ENCODE measurements around the gene AP1S1. TPM values are rescaled to one million over a fixed set of nuclear protein-coding genes. Genes with fewer than 3 reads are reported as not detected.
"Not testable (repeated sequence)": the region's sequence is repeated elsewhere in the genome, so short reads cannot be mapped to it uniquely, and the experiment has no call there.

AP1S1 gene
- total RNA-seq, 1 donor from 2014 or later = 90.1 TPM

DNA sequence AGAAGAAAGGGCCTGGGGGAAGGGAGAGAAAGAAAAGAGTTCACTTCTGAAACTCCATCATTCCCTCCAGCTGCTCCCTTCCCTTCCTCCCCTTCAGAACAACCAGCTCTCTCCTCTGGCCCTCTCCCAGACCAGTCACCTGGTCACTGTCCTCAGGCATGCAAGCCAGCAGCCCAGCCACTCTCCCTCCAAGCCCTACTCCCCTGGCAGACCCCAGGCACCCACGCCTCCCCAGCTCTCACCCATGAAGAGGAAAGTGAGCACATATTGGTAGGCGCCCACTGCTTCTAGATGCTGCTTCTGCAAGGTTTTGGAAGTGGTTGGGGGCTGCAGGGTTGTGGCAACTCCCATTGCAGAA lies 46.2 kb downstream of the AP1S1 start:
- TF ChIP-seq, protein P1, sequence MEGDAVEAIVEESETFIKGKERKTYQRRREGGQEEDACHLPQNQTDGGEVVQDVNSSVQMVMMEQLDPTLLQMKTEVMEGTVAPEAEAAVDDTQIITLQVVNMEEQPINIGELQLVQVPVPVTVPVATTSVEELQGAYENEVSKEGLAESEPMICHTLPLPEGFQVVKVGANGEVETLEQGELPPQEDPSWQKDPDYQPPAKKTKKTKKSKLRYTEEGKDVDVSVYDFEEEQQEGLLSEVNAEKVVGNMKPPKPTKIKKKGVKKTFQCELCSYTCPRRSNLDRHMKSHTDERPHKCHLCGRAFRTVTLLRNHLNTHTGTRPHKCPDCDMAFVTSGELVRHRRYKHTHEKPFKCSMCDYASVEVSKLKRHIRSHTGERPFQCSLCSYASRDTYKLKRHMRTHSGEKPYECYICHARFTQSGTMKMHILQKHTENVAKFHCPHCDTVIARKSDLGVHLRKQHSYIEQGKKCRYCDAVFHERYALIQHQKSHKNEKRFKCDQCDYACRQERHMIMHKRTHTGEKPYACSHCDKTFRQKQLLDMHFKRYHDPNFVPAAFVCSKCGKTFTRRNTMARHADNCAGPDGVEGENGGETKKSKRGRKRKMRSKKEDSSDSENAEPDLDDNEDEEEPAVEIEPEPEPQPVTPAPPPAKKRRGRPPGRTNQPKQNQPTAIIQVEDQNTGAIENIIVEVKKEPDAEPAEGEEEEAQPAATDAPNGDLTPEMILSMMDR (conservative IDR thresholded peaks at IDR 0.05) = no peak
- no peak for DNase-seq (ENCODE audit: low read depth, low spot score)
- no peak overlapping the region for H3K27ac Mint-ChIP-seq (ENCODE audit: unreplicated experiment)
- no peaks in the 10 kb centered on the region for H3K36me3 Mint-ChIP-seq (ENCODE audit: low read depth)
- no peak overlapping the region for H3K4me3 Mint-ChIP-seq
- peaks cover 8% of the 10 kb centered on the region for H3K4me1 Mint-ChIP-seq
- H3K9me3 Mint-ChIP-seq = no peaks in the 10 kb centered on the region
- H3K27me3 Mint-ChIP-seq (ENCODE audit: low read depth) = peaks cover 49% of the 10 kb centered on the region

DNA sequence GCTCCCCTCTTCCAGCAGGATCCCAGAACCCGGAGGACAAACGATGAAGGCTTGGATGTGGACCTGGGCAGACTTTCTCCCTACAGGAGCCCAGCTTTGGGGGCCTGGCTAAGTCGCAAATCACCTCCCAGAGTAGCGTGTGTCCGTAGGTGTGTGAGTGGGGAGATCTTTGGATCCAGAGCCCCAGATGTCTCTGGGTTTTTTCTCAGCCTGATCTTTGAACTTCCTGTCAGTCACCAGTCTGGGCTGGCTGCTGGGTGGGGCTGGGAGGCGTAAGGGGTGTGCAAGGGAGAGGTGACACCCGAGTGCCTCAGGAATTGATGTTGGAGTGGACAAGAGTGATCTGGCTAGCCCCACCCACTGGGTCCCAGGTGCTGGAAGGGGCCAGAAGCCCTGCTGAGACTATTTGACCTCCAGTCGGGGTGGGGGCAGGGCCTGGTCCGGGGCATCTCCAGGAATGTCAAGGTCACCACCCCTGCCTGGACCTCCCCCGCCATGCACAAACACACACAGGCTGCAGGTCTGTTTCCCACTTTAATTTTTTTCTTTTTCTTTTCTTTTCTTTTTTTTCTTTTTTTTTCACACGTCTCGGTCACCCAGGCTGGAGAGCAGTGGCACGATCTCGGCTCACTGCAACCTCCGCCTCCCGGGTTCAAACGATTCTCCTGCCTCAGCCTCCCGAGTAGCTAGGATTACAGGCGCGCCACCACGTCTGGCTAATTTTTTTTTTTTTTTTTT lies 46.8 kb downstream of the AP1S1 start, which contains the start of gene MOGAT3:
Gene MOGAT3 (minus strand): TSS at position 175 of the 738 bp plus-strand sequence. CDS start 182 bp downstream, outside the sequence.
- Mint-ChIP-seq H3K27me3 (ENCODE audit: low read depth) (peaks cover 49% of the 10 kb centered on the region), H3K27ac (ENCODE audit: unreplicated experiment) (no peak within 1 kb of the TSS), H3K4me3 (no peak within 1 kb of the TSS), H3K9me3 (no peaks in the 10 kb centered on the region), H3K36me3 (ENCODE audit: low read depth) (no peaks in the 10 kb centered on the region), H3K4me1 (peaks cover 8% of the 10 kb centered on the region)
- TF ChIP-seq, protein P1 (conservative IDR thresholded peaks at IDR 0.05) = no peak
- no peak for DNase-seq (ENCODE audit: low read depth, low spot score)

DNA sequence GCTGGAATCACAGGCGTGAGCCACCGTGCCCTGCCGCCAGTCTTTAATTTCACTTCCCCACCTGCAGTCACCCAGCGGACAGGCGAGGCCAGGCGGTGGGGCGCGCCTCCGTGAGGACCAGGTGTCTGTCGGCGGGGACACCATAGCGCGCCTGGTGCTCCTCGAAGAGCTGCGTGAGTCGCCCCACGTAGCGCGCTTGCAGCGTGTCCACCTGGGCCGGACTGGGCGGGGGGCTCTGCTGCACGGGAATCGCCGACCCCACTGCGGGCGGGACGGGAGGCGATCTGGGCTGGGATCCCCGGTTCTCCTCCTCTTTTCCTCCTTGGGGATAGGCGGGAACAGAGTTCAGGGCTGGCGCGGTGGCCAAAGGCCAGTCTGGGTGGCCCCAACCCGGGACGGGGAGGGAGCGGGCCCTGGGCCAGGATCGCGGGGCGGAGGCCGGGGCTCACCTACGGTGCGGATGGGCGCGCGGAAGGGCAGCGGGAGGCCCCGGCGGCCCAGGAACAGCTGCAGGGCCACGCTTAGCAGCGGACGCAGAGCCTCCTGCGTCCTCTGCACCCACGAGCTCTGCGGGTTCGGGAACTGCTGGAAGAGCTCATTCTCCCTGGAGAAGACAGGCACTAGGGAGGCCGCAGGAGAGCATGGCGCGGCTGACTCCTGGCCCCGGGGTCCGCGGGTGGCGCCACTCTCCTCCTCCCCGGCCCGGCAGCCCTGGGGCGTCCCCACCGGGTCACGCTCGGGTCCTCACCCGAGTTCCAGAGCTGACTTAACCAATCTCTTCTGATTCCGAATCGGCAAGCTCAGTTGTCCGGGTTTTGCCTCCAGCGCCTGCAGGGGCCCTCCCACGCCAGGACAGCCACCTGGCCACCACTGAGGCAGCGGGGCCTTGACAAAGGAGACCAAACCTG lies 47.7 kb downstream of the AP1S1 start:
- Mint-ChIP-seq H3K27ac (ENCODE audit: unreplicated experiment) (no peak overlapping the region), H3K9me3 (no peaks in the 10 kb centered on the region), H3K4me3 (no peak overlapping the region), H3K27me3 (ENCODE audit: low read depth) (peaks cover 49% of the 10 kb centered on the region), H3K4me1 (peaks cover 8% of the 10 kb centered on the region), H3K36me3 (ENCODE audit: low read depth) (no peaks in the 10 kb centered on the region)
- TF ChIP-seq, protein P1 (conservative IDR thresholded peaks at IDR 0.05) = no peak
- no peak for DNase-seq (ENCODE audit: low read depth, low spot score)

DNA sequence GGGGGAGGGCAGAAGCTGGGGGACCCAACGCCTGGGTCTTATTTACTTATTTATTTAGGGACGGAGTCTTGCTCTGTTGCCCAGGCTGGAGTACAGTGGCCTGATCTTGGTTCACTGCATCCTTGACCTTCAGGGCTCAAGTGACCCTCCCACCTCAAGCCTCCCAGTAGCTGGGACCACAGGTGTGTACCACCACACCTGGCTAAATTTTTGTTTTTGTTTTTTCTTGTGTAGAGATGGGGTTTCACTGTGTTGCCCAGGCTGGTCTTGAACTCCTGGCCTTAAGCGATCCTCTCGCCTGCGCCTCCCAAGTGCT lies 48.3 kb downstream of the AP1S1 start:
- H3K4me3 Mint-ChIP-seq = no peak overlapping the region
- TF ChIP-seq, protein P1 (conservative IDR thresholded peaks at IDR 0.05) = no peak
- peaks cover 8% of the 10 kb centered on the region for H3K4me1 Mint-ChIP-seq
- DNase-seq (ENCODE audit: low read depth, low spot score) = no peak
- H3K9me3 Mint-ChIP-seq = no peaks in the 10 kb centered on the region
- H3K27me3 Mint-ChIP-seq (ENCODE audit: low read depth) = peaks cover 49% of the 10 kb centered on the region
- H3K27ac Mint-ChIP-seq (ENCODE audit: unreplicated experiment) = no peak overlapping the region
- H3K36me3 Mint-ChIP-seq (ENCODE audit: low read depth) = no peaks in the 10 kb centered on the region

DNA sequence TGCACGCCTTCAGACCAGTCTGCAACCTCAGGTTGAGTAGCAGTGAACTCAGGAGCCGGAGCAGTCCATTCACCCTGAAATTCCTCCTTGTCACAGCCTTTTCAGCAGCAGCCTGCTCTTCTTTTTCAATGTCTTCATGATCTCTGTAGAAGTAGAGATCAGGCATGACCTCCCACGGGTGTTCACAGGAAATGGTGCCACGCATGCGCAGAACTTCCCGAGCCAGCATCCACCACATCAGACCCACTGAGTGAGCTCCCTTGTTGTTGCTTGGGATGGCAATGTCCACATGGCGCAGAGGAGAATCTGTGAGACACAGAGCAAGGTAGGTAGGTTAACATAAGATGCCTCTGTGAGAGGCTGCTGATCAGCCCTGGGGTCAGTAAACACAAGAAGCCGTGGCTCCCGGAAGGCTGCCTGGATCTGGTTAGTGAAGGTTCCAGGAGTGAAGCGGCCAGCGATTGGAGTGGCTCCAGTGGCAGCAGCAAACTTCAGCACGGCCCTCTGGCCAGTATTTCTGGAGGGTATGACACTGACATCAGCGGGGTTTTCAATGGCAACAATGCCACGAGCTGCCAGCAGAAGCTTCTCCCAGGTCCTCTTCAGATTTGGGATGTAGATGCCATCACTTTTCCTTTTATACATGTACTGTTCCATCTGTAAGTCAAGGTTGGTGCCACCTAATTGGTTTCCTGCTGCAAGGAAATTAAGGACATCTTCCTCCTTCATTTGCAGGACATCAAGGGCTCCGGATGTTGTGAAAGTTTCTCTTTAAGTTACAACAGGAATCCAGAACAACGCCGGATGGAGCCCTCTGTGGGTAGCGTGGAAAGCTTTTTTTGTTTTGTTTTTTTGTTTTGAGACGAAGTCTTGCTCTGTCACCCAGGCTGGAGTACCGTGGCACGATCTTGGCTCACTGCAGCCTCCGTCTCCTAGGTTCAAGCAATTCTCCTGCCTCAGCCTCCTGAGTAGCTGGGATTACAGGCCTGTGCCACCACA lies 49.8 kb downstream of the AP1S1 start:
- H3K4me3 Mint-ChIP-seq, H3K9me3 Mint-ChIP-seq: not testable (repeated sequence)

More for the DNA sequence above, 49.8 kb downstream of the AP1S1 start:
- not testable (repeated sequence) for H3K4me1 Mint-ChIP-seq; H3K36me3 Mint-ChIP-seq (ENCODE audit: low read depth); DNase-seq (ENCODE audit: low read depth, low spot score); H3K27ac Mint-ChIP-seq (ENCODE audit: unreplicated experiment)
- H3K27me3 Mint-ChIP-seq (ENCODE audit: low read depth) = peaks cover 49% of the 10 kb centered on the region
